SH-SY5Y (cell line): ENCODE results near the gene TAX1BP3.

Experiments
- GATA2 ChIP-seq: IDR thresholded peaks from 2 replicates; pipeline ENCODE4 v1.6.1; 2011; ENCODE audit warnings: mild to moderate bottlenecking, low read depth, low read length
- GATA3 ChIP-seq: IDR thresholded peaks from 2 replicates; pipeline ENCODE4 v1.6.1; 2011; ENCODE audit warnings: low read depth, mild to moderate bottlenecking, low read length, moderate library complexity

GRCh38 chr17:3685174-3685573 lies 16.8 kb upstream of the TAX1BP3 start:
- no peak for TF ChIP-seq GATA3
- no peak for TF ChIP-seq GATA2
